HG02798 (cell line): ENCODE data around the gene TTC7B.

Experiments used
- ATAC-seq: cut with Tn5 transposase; IDR thresholded peaks from one replicate; pipeline ENCODE4 v1.9.1; 2021; ENCODE audit warnings: mild to moderate bottlenecking; ENCODE audit not compliant: unreplicated experiment, poor library complexity

The TTC7B gene

GRCh38 chr14:90570461-90570860 is 245.8 kb downstream of the TTC7B start:
- no peak for ATAC-seq

GRCh38 chr14:90569606-90570387 is 246.4 kb downstream of the TTC7B start:
- no peak for ATAC-seq

- no peak for ATAC-seq
These were observed 247.0 kb downstream of the TTC7B start for GRCh38 chr14:90569201-90569600.

DNA sequence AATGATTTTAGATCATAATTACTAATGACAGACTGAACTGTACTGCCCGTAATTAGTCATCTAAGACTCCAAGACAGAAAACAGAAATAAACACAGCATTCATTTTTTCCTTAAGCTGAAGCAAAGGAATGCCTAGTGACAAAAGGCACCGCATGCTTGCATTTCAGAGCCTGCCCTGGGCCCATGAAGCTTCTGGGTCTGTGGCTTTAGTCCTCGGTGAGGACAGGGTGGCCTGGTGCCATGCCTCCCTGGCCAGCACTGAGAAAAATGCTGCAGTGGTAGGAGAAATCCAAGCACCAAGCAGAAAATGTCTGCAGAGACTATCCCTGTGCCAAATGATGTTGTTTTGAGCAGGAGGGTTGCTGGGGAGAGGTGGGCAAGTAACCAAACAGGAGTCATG is 247.8 kb downstream of the TTC7B start:
- ATAC-seq: no peak

DNA sequence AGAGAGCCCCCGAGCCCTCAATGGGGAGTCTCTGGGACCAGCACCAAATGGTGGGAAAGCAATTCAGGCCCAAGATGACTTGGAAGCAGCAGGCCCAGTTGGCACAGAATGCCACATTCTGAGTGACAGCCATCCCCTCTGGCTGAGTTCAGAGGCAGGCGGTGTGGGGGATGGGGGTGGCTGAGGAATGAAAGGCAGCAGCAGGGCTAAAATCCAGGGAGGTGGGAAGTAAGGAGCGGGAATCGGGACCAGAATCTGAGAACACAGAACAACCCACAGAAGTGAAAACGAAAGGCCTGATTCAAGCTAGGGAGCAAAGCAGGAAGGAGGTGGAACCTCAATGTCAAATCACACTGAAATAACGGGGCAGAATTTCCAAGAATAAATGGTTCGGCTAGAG is 248.2 kb downstream of the TTC7B start:
- no peak for ATAC-seq

DNA sequence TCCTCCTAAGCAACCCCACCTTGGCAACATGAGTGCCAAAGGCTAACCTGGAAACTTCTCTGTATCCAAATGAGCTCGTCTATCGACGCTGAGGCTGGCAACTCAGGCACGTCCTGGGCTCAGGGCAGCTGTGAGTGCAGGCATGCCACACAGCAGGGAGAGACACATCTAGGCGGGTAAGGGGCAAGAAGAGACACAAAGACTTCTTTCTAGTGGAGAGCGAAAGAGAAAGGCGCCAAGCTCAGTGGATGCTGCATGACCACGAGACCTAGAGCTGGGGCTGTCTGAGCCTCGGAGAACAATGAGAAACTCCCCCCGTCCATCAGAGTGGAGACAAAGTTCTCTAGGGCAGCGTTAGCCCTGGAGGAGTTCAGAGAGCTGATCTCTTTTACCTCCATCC is 249.0 kb downstream of the TTC7B start:
- no peak for ATAC-seq

DNA sequence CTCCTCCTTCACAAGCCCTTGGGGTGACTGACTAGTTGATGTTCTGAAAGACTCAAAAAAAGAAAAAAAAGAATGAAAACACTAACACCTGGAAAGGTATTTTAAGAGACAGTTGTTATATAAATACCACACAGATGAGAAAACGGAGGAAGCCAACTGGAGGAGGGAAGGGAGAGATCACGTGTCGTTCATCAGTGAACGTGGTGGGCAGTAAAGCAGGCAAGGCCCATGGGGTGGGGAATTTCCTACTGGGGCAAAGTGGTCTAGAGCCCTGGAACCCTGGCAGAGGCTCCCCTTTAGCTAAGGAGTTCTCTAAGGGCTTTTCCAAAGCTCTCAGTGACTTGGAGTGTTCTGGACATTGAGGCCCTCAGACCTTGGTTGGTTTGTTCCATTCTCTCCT is 249.7 kb downstream of the TTC7B start:
- ATAC-seq: no peak

DNA sequence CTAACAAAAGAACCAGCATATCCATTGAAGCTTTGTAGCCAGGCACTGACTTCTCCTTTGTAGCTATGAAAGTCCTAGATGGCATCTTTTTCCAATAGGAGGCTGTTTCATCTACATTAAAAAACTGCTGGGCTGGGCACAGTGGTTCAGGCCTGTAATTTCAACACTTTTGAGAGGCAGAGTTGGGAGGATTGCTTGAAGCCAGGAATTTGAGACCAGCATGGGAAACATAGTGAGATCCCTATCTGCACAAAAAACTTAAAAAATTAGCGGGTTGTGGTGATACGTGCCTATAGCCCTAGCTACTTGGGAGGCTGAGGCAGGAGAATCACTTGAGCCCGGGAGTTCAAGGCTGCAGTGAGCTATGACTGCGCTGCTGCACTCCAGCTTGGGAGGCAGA is 251.7 kb downstream of the TTC7B start:
- ATAC-seq: no peak

GRCh38 chr14:90562652-90563051 is 253.6 kb downstream of the TTC7B start:
- no peak for ATAC-seq

GRCh38 chr14:90561920-90562319 is 254.3 kb downstream of the TTC7B start:
- ATAC-seq: no peak

GRCh38 chr14:90560991-90561390 is 255.2 kb downstream of the TTC7B start:
- no peak for ATAC-seq

GRCh38 chr14:90560558-90560957 is 255.7 kb downstream of the TTC7B start:
- ATAC-seq: no peak

DNA sequence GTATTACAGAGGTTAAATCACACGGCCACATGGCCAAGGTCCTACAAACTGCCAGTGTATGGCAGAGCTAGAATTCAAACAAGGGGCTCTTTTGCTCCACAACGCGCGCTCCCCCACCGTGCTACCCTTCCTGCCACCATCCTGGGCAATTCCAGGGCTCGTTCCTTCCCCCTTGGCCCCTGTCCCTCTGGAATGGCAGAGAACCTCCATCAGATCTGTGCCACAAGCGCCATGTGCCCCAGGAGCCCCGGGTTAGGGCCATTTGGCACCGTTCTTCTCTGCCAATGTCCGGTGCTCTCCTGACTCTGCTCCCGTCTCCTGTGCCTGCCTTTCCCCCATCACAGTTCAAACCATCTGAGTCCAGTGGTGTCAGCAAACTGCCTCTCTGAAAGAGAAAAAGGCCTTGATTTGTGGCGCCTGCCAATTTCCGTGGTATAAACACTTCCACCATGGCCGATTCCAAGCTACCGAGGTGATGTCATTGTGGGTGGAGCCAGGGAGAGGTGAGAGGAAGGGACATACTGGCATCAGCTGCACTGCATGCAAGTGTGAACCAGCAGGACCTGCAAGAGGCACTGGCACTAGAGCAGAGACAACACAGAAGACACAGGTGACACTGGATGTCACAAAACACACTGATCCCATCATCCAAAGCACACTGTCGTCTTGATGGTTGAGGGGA is 256.3 kb downstream of the TTC7B start:
- no peak for ATAC-seq

GRCh38 chr14:90558983-90559590 is 257.1 kb downstream of the TTC7B start:
- no peak for ATAC-seq

GRCh38 chr14:90558041-90558982 is 257.9 kb downstream of the TTC7B start:
- ATAC-seq: no peak

DNA sequence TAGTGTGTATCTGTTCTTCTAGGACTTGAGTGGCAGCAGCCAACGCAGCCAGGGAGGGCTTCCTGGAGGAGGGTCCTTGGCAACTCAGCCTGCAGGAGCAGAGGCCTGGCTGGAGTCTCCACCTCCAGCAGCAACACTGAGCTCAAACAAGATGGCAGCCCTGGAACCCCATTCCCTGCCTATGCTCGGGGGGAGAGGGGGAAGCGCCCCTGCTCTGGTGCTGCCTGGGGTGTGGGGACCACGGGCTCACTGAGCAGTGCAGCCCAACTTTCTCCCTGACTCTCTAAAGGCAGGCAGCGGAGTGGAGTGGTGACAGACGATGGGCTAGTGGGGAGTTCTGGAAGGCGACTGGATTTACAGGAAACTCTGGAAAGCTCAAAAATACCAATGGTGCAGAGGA is 258.7 kb downstream of the TTC7B start:
- no peak for ATAC-seq

GRCh38 chr14:90556666-90557450 is 259.4 kb downstream of the TTC7B start:
- ATAC-seq: no peak

DNA sequence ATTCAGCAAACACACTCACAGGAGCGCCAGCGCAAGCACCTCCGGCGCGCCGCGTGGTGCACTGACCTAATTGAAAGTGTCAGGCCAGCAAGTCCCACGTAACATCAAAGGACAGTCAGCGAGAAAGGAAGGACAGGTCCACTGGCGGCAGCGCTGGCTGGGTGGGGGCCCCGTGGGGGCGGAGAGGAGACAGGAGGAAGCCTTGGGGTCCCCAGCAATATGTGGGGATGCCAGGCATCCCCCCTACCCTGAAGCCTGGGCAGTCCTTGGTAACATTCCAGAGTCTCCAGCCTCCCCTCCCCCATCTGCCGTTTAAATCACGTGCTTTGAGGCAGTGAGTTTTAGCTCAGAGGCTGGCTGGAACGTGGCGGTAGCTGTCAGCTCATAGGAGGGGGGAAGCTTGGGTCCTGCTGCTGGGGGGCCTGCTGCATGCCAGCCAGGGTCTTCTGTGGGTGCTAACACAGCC is 260.2 kb downstream of the TTC7B start:
- no peak for ATAC-seq

GRCh38 chr14:90555126-90556011 is 260.9 kb downstream of the TTC7B start:
- ATAC-seq: no peak
